NOMO-1 (cell line): ENCODE data around the gene CDC45.

Experiments used
- DNase-seq, 2 experiments: peaks; one replicate each; lab custom pipeline; 2025; ENCODE audit not compliant: unreplicated experiment in 2 of 2; lab: John Stamatoyannopoulos, UW

Gene CDC45

DNA sequence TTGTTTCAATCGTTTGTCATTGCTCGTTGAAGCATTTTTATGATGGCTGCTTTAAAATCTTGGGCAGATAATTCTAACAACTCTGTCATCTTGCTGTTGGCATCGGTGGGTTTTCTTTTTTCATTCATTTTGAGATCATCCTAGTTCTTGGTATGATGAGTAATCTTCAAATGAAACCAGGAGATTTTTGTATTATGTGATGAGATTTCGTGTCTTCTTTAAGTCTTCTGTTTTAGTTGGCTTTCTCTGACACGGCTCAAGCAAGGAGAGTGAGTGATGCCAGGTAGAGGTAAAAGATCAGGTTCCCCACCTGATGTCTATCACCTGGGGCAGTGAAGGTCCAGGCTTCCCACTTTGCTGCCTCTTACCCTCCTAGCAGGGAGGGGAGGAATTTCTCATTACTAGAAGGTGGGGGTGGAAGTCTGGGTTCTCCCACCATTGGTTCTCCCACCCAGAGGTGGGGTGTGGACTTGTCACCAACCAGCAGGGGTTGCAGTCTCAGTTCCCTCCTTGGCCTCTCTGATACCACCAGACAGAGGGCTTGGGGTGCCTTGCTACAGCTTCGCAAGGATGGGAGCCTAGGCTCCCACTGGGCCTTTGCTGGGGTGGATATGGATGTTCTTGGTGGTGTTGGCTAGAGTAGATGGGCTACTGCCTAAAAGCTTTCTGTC is 12.9 kb downstream of the CDC45 start:
- no peak for DNase-seq

DNA sequence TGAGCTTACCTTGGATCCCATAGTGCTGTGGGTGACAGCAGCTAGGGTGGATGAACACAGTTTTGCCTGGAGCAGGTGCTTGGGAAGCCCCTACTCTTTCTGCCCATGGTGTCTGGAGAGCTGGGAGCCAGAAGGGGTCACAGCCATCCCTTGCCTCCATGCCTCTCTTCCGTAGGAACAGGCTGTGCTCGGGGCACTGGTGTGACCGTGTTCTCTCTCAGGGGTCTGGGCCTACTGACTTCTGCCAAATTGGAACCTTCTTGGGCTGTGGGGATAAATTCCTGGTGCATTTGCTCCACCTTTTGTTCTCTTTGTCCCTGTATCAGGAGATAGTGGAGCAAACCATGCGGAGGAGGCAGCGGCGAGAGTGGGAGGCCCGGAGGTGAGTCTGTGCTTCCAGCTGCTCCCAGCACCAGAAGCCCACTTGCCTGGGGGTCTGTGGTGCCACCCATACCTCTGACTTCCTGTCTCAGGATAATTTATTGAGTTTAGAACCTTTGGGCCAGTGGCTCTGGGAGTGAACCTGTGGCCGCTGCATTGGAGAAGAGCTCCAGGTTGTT is 14.4 kb downstream of the CDC45 start:
- DNase-seq, result no peak

DNA sequence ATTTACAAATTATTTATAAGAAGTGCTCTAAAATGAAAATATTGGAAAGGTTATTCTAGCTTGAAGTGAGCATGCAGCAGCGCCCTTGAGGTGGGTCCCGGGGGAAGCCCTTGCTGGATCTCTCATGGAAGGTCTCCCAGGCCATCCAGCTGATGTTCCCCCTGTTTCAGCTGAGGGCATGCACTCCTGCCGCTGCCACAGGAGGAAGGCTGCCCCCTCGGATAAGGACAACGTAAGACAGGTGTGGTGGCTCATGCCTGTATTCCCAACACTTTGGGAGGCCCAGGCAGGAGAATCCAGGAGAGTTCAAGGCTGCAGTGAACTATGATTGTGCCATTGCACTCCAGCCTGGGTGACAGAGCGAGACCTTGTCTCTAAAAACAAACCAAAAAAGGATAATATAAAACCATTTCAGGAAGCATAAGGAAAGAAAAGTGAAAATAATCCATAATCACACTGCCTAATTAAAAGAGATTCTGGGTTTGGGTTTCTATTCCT is 15.0 kb downstream of the CDC45 start:
- DNase-seq, result no peak

DNA sequence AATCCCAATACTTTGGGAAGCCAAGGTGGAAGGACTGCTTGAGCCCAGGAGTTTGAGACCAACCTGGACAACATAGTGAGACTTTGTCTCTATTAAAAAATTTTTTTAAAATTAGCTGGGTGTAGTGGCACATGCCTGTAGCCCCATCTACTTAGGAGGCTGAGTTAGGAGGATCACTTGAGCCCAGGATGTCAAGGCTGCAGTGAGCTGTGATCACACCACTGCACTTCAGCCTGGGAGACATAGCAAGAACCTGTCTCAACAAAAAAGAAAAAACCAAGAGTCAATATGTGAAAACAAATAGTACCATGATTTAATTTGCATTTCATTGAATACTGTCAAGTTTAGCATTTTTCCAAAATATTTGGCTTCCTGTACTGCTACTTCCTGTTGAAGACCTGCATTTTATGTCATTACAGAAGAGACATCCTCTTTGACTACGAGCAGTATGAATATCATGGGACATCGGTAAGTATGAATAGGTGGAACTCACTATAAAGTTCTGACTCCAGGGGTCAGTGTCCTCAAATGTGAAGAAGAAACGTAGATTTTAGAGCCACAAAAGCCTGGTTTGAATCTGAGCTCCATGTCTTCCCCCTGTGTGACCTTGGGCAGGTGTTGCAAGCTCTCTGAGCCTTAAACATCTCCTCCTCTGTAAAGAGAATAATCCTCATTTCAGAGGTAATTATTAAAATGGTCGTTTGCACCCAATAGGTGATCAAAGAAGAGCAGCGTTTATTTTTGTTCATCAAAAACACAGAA is 16.0 kb downstream of the CDC45 start:
- DNase-seq, result no peak

DNA sequence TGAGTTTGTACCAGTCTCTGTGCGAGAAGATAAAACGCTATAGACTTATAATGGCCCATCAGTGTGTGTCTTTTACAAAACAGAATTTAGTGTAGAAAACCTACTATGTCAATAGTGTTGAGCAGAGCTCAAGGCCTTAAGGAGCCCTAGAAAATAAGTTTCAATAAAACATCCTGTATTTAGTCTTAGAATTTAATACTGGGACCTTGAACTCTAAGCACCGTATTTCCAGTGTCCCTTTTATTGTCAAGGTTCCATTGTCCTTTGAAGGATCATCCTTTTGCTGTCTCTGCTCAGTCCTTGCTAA is 16.6 kb downstream of the CDC45 start:
- no peak for DNase-seq

DNA sequence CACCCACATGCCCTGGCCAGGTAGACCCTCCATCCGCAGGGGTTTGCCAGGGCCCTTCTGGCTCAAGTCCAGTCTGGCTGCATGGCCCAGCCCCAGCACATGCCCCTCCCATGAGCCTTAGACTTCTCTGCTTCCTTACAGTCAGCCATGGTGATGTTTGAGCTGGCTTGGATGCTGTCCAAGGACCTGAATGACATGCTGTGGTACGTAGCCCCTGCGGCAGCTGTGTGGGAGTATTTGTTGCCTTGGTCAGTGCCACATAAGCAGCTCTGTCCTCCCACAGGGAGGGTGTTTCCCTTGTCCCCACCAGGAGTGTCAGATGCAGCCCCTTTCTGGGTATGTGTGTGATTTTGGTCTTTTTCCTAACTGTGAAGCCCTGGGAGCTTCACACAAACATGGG is 17.5 kb downstream of the CDC45 start:
- DNase-seq, result no peak

DNA sequence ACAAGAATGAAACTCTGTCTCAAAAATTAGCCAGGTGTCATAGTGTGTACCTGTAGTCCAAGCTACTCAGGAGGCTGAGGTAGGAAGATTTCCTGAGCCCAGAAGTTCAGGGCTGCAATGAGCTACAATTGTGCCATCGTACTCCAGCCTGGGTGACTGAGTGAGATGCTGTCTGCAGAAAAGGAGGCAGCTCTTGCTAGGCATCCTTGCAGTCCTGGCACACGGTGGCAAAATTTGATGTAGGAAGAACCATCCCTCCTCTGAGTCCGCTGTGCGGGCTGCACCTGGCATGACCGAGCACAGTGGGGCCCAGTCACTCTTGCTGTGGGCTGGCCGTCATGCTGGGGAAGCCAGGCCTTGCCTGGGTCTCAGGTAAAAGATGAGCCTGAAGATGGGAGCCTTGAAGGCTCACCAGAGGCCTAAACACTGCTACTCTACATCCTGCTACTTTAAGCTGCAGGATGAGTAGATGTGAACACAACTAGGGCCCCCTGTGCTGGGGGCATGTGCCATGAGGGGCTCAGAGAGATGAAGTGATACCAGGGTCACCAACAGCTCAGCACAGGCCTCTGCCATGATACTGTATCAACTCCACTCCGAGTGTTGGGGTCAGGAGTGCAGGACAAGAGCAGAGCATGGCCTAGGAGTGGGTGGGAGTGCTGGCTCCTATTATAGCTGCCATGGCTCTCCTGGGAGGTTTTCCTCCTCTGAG is 18.6 kb downstream of the CDC45 start:
- DNase-seq, result no peak

DNA sequence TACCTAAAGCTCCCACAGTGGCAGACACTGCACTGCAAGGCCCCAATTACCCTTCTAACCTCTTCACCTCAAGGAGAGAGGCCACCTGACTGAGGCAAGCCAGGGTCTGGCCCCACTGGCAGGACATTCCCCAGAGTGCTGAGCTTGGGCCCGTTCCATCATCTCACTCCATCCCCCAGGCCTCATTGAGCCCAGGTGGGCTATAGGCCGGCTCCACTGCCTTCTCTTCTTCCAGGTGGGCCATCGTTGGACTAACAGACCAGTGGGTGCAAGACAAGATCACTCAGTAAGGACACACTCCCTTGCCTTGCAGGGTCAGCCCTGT is 19.1 kb downstream of the CDC45 start:
- no peak for DNase-seq

DNA sequence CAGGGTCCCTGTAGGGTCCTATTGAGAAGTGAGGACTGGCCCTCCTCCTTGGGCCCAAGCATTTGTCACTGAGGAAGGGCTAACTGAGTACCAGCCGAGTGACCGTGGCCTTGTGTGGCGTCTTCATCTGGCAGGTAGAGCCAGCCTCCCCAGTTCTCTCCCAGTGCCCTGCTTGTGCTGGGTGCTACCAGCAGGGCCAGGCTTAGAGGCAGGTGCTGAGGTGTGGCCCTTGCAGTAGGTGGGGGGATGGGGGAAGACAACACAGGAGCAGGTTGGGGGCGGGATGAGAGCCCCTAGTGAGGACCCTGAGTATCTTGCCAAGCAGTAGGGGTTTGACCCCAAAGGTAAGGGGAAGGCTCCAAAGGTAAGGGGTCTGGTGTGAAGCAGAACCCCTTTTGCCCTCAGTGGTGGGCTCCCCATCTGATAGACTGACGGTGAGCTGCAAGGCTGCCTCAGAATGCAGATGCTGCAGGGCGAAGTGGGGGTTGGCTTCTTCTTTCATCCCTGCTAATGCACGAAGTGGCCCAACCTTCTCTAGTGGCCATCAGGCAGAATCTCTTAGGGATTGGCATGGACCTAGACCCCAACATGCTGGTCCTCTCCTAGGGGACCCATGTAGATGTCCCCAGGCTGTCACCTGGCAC is 19.6 kb downstream of the CDC45 start:
- DNase-seq, result no peak

DNA sequence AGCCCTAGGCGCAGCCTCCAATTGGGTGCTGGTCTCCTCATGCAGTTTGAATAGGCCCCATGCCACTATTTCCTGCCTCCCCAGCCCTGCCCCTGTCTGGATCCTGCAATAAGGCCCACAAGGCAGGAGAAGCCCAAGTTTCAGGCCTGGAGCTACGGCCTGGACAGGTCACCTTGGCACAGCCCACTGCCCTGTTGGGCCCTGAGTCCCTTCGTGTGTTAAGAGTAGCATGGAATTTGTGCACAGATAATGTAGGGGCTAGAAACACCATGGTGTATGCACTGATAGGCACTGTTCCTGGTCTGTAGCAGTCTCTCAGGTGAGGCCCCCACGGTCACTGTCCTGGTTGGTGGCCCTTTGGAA is 20.1 kb downstream of the CDC45 start:
- no peak for DNase-seq

DNA sequence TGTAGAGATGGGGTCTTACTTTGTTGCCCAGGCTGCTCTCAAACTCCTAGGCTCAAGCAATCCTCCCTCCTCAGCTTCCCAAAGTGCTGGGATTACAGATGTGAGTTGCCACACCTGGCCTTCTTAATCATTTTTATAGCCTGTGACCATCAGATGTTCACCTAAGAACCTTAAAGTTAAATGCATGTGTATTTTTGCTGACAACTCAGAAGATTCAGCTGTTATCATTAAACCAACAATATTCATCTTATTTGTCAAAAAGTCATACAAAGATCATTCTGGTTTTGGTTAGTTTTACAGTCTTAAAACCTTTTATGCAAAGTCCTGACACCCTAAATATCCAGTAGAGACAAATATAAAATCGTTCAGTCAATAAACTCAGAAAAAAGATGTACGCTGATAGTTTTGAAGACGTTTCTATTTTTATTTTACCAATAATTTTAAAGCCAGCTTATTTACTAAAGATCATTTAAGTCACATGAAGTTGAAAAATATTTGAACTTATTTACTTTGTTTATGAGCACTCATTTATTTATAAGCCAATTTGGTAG is 22.3 kb downstream of the CDC45 start:
- DNase-seq, result no peak

DNA sequence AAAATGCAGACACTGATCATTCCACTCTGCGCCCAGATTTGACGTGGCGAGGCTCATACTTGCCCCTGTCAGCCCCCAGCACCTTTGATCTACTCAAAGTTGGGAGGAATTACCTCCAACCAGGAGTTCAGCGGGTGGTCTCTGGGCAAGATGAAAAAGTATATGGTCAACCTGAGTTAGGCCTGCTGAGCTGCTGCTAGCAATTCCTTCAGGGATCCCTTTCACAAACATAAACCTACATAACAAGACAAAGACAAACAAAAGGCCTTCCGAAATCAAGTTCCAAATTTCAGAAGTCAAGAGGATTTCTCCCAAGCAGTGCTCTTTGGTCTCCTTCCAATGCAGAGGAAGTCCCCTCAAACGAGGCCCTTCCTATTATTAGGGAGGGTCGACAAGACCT is 23.6 kb downstream of the CDC45 start:
- no peak for DNase-seq

DNA sequence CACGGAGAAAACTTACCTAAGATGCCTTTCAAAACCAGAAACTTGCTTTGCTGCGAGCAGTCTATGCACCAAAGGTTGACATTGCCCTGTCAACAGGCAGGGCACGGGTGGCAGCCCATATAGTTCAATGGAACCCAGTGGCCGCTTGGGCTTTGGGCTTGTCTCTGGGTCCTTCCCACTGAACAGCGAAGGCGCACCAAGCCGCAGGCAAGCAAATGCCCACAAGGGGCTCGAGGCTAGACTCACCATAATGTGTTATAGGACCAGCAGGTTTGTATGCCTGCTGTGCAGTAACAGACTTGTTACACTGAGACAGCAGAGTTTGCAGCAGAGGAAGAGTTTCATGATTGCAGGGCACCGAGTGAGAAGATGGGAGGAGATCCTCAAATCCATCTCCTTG is 24.1 kb downstream of the CDC45 start:
- no peak for DNase-seq

DNA sequence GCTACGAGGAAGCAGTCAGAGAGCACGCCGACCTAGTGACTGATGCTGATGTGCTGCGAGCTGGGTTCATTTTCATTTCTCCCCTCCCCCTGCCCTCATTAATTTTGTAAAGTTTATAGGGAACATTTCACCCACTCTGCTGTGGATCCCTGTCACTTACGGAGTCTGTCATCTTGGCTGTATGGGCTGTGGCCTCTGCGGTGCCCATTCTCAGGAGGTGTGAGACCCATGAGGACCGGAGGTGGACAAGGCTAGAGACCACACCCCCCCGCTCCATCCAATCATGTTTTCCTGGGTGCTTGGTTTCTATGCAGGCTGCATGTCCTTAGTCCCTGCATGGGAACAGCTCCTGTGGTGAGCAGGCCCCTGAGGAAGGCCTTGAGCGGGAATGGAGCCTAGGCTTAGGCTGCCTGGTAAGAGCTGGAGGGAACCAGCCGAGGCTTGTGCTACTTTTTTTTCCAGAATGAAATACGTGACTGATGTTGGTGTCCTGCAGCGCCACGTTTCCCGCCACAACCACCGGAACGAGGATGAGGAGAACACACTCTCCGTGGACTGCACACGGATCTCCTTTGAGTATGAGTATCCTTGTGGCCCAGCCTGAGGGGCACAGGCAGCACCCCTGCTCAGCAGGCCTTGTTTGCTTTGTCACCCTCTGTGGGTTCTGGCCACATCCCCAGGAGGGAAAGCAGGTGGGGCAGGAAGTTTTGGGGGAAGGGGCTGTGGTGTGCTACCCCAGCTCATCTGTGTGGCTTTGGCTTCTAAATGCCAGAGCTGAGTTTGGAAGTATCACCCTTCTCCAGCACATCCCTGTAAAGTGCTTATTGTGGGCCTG is 25.4 kb downstream of the CDC45 start:
- no peak for DNase-seq

DNA sequence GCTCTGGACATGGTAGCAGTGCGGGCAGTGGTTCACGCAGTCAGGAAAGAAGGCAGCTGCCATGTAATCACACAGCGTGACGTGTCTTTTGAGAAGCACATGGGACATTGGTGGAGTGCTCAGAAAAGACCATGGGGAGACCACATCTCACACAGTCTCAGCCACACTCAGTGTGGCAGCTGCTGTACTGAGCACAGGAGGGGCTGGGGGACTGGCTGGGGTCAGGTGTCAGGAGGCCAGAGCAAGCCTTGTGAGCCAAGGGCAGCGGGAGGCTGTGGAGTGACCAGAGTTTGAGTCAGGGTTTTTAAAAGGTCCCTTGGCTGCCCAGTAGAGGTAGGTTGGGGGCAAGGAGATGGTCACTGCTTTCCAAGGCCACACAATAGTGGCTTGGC is 26.0 kb downstream of the CDC45 start:
- no peak for DNase-seq

DNA sequence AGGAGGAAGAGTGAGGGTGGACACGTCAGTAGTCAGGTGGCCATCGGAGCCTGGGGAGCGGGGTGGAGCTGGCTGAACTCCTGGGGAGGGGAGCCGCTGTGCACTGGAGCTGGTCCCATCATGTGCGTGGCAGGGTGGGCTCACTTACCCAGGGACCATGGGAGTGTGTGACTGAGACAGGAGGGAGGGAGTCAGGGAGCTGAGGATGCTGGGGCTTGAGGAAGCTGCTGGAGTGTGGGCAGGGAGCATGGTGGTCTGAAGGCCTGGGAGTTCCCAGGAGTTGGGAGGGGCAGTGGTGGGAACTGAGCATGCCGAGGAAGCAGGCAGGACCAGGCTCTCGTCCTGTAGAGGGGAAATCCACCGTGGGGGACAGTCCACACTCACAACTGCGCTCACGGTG is 26.5 kb downstream of the CDC45 start:
- no peak for DNase-seq

DNA sequence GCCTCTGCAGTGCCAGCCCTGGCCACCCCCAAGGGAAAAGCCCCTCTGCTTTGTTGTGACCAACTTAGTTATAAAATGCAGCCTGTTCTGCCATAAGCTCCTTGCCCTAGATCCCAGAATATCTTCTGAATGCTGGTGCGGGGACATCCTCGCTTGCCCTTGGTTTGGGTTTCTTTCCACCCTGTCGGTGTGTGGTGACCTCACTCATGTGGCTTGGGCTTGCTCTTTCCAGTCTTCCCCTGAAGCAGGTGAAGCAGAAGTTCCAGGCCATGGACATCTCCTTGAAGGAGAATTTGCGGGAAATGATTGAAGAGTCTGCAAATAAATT is 27.8 kb downstream of the CDC45 start:
- DNase-seq, result no peak

DNA sequence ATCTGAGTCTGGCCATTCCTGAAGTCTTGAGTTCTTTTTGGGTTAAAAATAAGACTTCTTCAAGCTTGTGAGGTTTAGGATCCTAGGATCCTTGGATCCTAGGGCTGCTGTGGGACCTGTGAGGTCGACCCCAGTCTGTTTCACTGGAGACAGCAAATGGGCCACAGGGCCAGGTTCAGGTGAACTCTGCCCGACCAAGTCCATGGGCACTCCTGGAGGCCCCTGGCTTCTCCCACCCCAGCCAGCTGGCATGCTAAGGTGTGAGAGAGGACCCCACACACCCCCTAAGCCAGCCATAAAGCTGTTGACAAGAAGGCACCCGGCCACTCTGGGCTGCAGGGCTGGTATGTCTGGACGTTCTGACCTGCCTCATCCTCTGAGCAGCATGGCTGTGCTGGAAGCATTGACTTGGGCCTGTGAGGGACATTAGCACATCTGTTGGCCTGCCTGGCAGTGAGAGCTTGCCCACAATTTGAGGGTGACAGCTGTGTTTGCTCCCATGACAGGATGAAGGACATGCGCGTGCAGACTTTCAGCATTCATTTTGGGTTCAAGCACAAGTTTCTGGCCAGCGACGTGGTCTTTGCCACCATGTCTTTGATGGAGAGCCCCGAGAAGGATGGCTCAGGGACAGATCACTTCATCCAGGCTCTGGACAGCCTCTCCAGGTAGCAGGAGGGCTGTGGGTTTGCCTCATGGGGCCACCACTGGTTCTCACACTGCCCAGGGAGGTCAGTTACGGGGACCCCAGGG is 28.5 kb downstream of the CDC45 start:
- DNase-seq, result no peak

DNA sequence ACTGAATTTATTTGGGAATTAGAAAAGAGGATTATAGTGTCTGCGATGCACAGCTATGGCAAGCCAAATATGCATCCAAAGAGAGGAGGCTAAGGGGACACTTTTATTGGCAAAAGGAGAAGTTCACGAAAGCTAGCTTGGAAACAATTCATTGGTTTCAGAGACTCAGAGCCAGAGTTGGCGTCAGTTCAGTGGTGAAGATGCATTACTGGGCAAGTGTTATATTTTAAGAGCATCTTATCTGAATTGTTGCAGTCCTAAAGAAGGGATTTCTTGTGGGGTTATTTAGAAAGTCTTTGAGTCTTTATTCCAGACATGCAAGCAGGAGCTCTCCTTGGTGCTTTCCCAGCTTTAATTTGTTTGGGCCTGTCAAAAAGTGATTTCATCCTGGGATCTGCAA is 29.5 kb downstream of the CDC45 start:
- no peak for DNase-seq

DNA sequence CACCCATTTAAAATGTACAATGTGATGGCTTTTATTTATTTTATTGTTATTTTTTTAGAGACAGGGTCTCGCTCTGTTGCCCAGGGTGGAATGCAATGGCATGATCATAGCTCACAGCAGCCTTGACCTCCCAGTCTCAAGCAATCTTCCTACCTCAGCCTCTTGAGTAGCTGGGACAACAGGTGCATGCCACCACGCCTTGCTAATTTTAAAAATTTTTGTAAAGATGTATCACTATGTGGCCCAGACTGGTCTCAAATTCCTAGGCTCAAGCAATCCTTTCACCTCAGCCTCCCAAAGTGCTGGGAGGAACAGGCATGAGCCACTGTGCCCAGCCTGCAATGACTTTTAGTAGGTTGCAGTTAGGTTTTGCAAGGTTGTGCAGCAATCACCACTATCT is 30.2 kb downstream of the CDC45 start:
- no peak for DNase-seq
